ENCODE measurements around the gene UMAD1.

DNA sequence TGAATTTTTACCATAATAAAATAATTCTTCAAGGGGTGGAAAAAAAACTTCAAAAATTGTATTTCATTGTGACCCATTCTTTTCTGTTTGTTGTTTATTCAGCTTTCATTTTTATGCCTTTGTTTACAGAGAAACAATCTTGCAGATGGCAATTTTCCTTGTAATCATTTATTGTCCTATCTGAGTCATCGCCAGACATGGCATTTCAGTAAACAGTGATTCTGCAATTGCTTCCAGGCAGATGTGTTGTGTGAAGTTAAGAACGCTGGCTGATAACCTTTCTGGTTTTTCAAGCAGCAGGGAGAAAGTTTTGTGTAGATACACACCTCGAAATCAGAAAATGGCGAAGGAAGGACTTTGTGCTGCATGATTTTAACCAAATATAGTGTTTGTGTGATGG is 158.6 kb downstream of the UMAD1 start:
- TF ChIP-seq, protein P1, sequence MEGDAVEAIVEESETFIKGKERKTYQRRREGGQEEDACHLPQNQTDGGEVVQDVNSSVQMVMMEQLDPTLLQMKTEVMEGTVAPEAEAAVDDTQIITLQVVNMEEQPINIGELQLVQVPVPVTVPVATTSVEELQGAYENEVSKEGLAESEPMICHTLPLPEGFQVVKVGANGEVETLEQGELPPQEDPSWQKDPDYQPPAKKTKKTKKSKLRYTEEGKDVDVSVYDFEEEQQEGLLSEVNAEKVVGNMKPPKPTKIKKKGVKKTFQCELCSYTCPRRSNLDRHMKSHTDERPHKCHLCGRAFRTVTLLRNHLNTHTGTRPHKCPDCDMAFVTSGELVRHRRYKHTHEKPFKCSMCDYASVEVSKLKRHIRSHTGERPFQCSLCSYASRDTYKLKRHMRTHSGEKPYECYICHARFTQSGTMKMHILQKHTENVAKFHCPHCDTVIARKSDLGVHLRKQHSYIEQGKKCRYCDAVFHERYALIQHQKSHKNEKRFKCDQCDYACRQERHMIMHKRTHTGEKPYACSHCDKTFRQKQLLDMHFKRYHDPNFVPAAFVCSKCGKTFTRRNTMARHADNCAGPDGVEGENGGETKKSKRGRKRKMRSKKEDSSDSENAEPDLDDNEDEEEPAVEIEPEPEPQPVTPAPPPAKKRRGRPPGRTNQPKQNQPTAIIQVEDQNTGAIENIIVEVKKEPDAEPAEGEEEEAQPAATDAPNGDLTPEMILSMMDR (IDR thresholded peaks at IDR 0.05; ENCODE audit: low read length), result no peak
- TF ChIP-seq EZH2 (optimal IDR thresholded peaks at IDR 0.05; ENCODE audit: low read depth, low read length), result no peak

Measured in MM.1S (cell line).